ENCODE results near the gene ACR. TPM values are rescaled to one million over a fixed set of nuclear protein-coding genes. Genes with fewer than 3 reads are reported as not detected.

ACR gene
- total RNA-seq, 1 experiment from 2014 or later = 0.21 TPM

DNA sequence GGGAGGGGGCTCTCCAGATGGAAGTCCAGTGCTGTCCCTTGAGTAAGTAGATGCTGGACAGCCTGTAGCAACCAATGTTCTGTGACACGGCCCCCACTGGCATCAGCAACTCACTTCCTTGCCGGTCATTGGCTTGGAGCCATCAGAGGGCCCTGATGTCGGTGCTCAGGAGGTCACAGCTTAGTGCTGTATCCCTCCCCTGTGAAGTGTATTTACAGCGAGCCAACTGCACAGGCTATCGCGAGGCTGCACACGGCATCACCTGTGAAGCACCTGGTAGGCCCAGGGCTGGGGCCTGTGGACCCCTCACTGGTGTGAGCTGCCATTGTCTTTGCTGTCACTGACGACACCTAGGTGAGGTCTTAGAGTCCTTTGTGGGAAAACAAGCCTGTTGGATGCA lies 13.4 kb upstream of the ACR start:
- in situ Hi-C loops (cut with HindIII; ENCODE audit: low pct_unique_long_range_greater_than_20kb, low sequenced_read_pairs) (no loop called here), intact Hi-C loops (cut with micrococcal nuclease; ENCODE audit: unreplicated experiment) (no loop called here)
- Histone ChIP-seq H3K4me1 (ENCODE audit: control insufficient read depth, insufficient read depth, low read length) (no peaks in the 10 kb centered on the region), H3K27me3 (ENCODE audit: control insufficient read depth, insufficient read depth, low read length) (no peaks in the 10 kb centered on the region), H3K9me3 (ENCODE audit: control insufficient read depth, insufficient read depth, low read depth, low read length) (no peaks in the 10 kb centered on the region), H3K36me3 (ENCODE audit: control insufficient read depth, insufficient read depth, low read length) (no peaks in the 10 kb centered on the region), H3K27ac (ENCODE audit: low read length) (no peak overlapping the region), H3K4me3 (ENCODE audit: low read depth in 2 of 2, low read length in 2 of 2) (no peak overlapping the region)
- TF ChIP-seq, protein P1, sequence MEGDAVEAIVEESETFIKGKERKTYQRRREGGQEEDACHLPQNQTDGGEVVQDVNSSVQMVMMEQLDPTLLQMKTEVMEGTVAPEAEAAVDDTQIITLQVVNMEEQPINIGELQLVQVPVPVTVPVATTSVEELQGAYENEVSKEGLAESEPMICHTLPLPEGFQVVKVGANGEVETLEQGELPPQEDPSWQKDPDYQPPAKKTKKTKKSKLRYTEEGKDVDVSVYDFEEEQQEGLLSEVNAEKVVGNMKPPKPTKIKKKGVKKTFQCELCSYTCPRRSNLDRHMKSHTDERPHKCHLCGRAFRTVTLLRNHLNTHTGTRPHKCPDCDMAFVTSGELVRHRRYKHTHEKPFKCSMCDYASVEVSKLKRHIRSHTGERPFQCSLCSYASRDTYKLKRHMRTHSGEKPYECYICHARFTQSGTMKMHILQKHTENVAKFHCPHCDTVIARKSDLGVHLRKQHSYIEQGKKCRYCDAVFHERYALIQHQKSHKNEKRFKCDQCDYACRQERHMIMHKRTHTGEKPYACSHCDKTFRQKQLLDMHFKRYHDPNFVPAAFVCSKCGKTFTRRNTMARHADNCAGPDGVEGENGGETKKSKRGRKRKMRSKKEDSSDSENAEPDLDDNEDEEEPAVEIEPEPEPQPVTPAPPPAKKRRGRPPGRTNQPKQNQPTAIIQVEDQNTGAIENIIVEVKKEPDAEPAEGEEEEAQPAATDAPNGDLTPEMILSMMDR (IDR thresholded peaks at IDR 0.05) = no peak
- TF ChIP-seq, protein P2, sequence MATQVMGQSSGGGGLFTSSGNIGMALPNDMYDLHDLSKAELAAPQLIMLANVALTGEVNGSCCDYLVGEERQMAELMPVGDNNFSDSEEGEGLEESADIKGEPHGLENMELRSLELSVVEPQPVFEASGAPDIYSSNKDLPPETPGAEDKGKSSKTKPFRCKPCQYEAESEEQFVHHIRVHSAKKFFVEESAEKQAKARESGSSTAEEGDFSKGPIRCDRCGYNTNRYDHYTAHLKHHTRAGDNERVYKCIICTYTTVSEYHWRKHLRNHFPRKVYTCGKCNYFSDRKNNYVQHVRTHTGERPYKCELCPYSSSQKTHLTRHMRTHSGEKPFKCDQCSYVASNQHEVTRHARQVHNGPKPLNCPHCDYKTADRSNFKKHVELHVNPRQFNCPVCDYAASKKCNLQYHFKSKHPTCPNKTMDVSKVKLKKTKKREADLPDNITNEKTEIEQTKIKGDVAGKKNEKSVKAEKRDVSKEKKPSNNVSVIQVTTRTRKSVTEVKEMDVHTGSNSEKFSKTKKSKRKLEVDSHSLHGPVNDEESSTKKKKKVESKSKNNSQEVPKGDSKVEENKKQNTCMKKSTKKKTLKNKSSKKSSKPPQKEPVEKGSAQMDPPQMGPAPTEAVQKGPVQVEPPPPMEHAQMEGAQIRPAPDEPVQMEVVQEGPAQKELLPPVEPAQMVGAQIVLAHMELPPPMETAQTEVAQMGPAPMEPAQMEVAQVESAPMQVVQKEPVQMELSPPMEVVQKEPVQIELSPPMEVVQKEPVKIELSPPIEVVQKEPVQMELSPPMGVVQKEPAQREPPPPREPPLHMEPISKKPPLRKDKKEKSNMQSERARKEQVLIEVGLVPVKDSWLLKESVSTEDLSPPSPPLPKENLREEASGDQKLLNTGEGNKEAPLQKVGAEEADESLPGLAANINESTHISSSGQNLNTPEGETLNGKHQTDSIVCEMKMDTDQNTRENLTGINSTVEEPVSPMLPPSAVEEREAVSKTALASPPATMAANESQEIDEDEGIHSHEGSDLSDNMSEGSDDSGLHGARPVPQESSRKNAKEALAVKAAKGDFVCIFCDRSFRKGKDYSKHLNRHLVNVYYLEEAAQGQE (IDR thresholded peaks at IDR 0.05; ENCODE audit: insufficient read depth in 1 of 2, low read depth in 2 of 2, low read length in 1 of 2) = no peak
- TF ChIP-seq TCF7L2 (IDR thresholded peaks at IDR 0.05; ENCODE audit: low read depth, low read length) (no peak), POLR2AphosphoS5 (IDR thresholded peaks at IDR 0.05; ENCODE audit: low read depth, low read length) (no peak), SIN3A (IDR thresholded peaks at IDR 0.05; ENCODE audit: borderline replicate concordance, insufficient read depth, low read depth, low read length) (no peak)
- no TSS peak for BruUV-seq (replicated peaks)
- no peak for ATAC-seq
- no peak for DNase-seq (ENCODE audit: low read depth, low spot score)
- ChIA-PET CTCF (no interaction called here), POLR2A (no interaction called here)

DNA sequence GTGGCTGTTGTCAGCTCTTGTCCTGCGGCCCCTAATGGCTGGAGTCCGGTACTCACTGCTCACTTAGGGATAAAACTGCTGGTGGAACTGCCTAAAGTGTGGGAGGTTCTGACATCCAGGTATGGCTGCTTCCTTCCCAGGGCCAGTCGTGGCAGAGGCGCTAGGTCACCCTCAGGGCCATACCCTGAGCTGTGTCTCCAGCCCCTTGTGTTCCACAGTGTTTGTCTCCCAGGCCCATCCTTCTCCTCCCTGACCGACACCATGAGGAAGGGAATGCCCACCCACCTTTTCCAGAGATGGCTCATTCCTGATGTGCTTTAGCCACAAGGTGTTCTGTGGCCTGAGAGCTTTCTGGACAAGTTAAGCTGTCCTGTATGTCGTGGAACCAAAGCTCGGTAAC lies 12.4 kb upstream of the ACR start:
- no peaks in the 10 kb centered on the region for H3K4me1 ChIP-seq (ENCODE audit: control insufficient read depth, insufficient read depth, low read length)
- H3K36me3 ChIP-seq (ENCODE audit: control insufficient read depth, insufficient read depth, low read length) = no peaks in the 10 kb centered on the region
- no peak for TF ChIP-seq POLR2AphosphoS5 (IDR thresholded peaks at IDR 0.05; ENCODE audit: low read depth, low read length)
- no peak for TF ChIP-seq SIN3A (IDR thresholded peaks at IDR 0.05; ENCODE audit: borderline replicate concordance, insufficient read depth, low read depth, low read length)
- TF ChIP-seq, protein P2 (IDR thresholded peaks at IDR 0.05; ENCODE audit: insufficient read depth in 1 of 2, low read depth in 2 of 2, low read length in 1 of 2) = no peak
- TF ChIP-seq, protein P1 (IDR thresholded peaks at IDR 0.05) = no peak
- no peak for TF ChIP-seq TCF7L2 (IDR thresholded peaks at IDR 0.05; ENCODE audit: low read depth, low read length)
- ATAC-seq = no peak
- no TSS peak for BruUV-seq (replicated peaks)
- no peaks in the 10 kb centered on the region for H3K27me3 ChIP-seq (ENCODE audit: control insufficient read depth, insufficient read depth, low read length)
- no peaks in the 10 kb centered on the region for H3K9me3 ChIP-seq (ENCODE audit: control insufficient read depth, insufficient read depth, low read depth, low read length)
- ChIA-PET POLR2A (no interaction called here), CTCF (no interaction called here)
- H3K27ac ChIP-seq (ENCODE audit: low read length) = no peak overlapping the region
- no peak for DNase-seq (ENCODE audit: low read depth, low spot score)
- H3K4me3 ChIP-seq (ENCODE audit: low read depth in 2 of 2, low read length in 2 of 2) = no peak overlapping the region
- in situ Hi-C loops (cut with HindIII; ENCODE audit: low pct_unique_long_range_greater_than_20kb, low sequenced_read_pairs) = no loop called here
- intact Hi-C loops (cut with micrococcal nuclease; ENCODE audit: unreplicated experiment) = no loop called here

All from Panc1 (cell line).